DMS153 treated with DMSO at 0.1 percent for 48 hours (cell line): ENCODE results near the gene UBE2QL1.
"Not testable (repeated sequence)": the region's sequence is repeated elsewhere in the genome, so short reads cannot be mapped to it uniquely, and the experiment has no call there.

Source experiments
- DNase-seq: peaks from one replicate; lab custom pipeline; 2025; ENCODE audit not compliant: unreplicated experiment; lab: John Stamatoyannopoulos, UW

The UBE2QL1 gene

DNA sequence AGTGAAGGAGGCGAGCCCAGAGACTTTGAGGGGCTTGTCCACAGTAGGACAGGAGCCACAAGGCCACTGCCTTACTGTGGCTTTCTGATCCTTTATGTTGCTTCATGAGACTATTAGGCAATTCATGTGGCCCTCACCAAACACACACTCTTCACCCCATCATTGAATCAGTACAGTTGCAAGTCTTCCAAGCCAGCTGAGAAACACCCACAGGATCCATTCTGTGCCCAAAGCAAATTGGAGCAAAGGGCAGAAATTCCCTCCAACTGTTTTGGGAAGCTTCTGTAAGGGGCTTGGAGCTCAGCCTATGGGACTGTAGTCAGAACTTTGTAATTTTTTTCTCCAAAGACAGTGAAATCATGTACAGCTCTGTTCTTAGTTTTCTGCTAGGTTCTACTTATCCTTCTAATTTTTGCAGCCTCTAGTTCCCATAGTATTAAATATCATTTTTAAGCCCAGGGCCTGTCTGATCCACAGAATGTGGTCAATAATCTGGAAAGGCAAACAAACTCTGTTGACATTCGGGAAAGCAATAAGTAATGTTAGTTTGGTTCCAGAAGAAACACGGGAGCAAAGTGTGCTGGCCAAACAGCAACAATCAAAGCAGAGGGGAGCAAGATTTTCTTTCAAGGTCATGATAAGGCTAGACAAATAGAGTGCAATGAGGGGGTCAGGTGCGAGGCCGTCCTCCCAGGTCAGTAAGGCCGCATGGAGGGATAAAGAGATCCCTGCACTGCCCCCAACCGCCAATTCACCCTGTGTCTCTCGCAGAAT is 47.0 kb downstream of the UBE2QL1 start:
- DNase-seq: no peak

GRCh38 chr5:6496207-6496584 is 47.5 kb downstream of the UBE2QL1 start:
- DNase-seq: no peak

DNA sequence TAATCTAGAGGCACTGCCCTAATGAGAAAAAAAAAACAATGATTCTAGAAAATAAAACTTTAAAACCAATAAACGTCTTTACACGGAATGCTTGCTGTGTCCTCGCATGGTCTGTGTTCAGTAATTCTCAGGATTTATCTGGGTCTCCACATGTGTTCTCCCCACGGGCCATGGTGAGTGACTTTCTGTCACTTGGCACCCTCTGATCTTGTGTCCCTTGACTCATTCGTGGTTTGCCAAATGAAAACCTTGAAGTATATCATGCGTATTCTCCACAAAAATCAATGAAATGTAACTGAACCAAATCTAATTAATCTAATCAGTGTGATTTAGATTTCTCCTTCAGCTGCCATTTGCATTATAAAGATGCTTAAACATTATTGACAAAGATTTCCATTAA is 48.0 kb downstream of the UBE2QL1 start:
- DNase-seq: no peak

DNA sequence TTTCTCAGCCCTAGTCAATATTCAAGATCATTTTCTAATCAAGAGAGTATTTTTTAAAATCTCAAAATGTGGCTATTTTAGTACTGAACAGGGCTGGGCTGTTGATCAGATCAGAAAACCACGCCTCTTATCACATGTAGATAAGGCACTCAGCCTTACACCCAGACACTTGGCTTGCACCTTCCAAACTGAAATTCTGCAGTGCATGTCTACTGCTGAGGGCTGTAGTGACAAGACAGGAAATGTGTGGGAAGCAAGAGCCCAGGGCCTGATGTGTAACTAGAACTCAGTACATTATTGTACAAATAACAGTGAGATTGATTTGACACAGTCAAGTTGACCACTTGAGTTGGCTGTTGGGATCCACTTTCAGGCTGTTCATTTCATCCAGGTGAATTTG is 48.6 kb downstream of the UBE2QL1 start:
- DNase-seq: no peak

GRCh38 chr5:6498968-6499367 is 50.3 kb downstream of the UBE2QL1 start:
- no peak for DNase-seq

- no peak for DNase-seq
Observed at GRCh38 chr5:6501701-6502100, 53.0 kb downstream of the UBE2QL1 start.

- DNase-seq: no peak
Observed at GRCh38 chr5:6502421-6502820, 53.8 kb downstream of the UBE2QL1 start.

GRCh38 chr5:6503342-6503741 is 54.7 kb downstream of the UBE2QL1 start:
- DNase-seq: no peak

DNA sequence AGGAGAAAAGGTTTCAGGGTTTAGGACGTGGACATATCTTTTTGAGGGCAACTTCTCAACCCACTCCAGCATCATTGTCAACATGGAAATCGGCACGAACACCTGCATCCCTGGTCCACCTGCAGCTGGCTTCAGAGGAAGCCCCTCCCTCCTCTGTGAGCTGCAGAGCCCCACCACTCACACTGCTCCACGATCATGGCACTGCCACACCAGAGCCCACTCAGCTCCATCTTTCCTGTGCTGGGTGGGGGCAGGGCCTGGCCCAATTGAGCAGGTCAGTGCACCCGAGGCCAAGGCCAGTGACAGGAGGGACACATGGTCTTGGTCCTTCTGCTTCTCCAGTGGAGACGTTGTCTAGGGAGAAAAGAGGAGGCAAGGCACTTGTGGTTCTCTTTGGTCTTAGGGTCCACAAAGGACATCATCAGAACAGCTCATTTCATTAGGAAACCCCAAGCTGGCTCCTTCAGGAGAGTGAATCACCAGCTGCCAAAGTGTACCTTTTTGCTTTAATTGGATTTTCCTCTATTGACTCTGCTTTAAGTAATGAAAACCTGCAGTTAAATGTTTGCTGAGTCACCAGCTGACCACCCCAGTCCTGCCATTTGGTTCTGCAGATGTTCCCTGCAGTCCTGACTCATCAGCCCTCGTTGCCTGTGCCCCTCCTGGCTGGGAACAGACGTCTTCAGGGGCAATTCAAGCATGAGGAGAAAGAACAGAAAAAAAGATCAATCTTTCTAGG is 56.2 kb downstream of the UBE2QL1 start:
- DNase-seq: no peak

DNA sequence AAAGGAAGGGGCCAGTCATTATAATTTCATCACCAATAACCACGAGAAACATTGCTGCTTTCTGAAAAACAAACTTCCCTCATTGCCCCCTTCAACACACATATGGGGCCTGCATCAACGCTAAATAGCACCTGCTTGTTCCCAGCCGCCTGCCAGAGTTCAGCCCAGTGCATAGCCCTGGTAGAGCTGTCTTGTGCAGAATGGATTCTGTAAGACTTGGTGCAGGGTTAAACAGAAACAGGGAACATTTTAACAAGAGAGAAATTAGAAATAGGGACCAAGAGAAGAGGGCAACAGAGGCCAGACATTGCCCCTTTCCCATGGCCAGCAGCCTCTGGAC is 56.7 kb downstream of the UBE2QL1 start:
- no peak for DNase-seq

- DNase-seq: no peak
Observed at GRCh38 chr5:6505783-6506557, 57.3 kb downstream of the UBE2QL1 start.

DNA sequence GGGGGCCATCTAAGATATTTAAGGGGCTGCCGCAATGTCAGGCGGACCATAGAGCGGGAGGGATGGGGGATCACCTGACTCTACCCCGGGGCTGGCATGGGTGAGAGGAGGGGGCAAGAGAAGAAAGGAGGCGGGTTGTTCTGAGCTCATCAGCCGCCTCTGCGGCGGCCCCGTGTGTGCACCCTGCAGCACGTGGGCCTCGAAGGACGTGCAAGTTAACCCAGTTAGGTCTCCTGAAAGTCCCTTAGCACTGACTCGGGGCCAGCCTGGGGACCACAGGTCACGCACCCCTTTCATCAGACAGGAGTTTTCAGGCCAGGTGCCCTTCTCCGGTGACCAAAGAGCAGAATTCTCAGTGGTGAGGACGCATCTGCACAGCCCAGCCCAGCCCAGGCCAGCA is 58.0 kb downstream of the UBE2QL1 start:
- DNase-seq: no peak

DNA sequence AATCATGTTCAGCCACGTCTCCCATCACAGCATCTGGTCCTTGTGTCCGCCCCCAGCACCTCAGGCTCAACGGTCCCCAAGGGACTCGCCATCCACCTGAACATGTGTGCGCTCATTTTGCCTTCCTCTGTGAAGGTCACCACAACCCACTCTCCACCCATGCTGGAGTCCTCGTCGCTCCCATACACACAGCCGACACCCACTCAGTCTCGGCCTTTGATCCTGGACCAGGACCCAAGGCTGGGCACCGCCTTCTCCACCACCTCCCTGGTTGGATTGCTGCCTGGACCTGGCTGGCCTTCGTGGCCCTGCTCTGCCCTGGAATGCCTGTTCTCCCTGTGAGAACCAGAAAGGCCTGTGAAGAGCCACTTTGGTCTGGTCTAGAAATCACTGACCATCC is 60.3 kb downstream of the UBE2QL1 start:
- DNase-seq: no peak

DNA sequence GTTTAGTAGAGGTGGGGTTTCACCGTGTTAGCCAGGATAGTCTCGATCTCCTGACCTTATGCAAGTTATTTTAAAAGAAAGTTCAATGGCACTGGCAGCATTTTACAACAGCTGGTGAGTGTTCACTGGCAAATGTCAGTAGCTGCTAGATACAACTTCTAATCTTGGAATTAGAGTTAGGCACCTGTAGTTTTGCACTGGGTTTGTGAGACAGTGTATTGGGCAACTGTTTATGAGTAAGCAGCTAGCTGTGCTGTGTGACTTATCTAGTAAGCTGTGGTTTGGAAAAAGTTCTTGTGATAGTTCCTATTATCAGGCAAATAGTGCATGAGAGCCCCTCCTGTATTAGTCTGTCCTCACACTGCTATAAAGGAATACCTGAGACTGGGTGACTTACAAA is 61.5 kb downstream of the UBE2QL1 start:
- DNase-seq: no peak

GRCh38 chr5:6510973-6511372 is 62.3 kb downstream of the UBE2QL1 start:
- DNase-seq: no peak

DNA sequence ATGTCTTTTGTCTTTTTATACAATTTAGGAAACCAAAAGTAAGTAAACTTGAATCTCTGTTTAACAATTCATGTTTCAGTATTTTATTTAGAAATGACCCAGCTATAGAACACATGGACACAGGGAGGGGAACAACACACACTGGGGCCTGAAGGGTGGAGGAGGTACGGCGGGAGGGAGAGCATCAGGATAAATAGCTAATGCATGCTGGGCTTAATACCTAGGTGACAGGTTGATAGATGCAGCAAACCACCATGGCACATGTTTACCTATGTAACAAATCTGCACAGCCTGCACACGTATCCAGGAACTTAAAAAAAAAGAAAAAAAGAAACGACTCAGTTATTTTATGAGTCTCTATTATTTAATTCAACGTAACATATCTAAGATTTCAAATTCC is 67.2 kb downstream of the UBE2QL1 start:
- not testable (repeated sequence) for DNase-seq

DNA sequence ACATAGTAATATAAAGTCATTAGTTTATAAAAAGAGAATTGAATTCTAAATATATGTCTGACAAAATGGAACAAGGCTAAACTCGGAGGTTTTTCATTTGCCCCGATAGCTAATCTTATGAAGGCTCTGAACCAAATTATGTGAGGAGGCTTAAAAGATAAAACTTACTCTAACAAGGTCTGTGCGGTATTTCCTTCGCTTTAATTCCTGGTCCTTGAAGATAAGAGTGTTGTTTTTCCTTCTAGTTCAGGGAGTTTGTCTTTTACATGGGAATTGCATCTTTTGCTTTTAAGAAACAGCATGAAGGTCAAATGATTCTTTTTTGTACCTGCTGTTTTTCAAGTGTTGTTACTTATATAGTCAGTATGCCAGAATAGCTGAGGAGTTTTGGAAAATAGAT is 68.2 kb downstream of the UBE2QL1 start:
- no peak for DNase-seq

- DNase-seq: no peak
Observed at GRCh38 chr5:6517510-6517909, 68.9 kb downstream of the UBE2QL1 start.

- no peak for DNase-seq
Observed at GRCh38 chr5:6518298-6519057, 69.8 kb downstream of the UBE2QL1 start.

DNA sequence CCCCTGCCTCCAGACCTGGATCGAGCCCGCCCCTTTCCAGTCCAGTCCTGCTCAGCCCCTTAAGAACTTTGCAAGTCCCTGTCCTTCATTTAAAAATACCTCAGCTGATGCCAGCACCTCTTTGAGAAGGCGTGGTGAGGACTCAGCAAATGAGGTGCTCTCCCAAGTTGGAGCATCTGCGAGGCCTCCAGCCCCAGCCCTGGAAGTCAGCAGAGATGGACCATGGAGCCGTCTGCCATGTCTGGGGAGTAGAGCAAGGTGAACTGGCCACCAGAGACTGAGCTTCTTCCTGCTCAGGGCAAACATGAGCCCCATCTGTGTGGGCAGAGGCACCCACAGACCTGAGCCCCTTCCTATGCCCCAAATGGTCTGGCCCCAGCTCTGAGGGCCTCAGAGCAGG is 71.5 kb downstream of the UBE2QL1 start:
- no peak for DNase-seq

DNA sequence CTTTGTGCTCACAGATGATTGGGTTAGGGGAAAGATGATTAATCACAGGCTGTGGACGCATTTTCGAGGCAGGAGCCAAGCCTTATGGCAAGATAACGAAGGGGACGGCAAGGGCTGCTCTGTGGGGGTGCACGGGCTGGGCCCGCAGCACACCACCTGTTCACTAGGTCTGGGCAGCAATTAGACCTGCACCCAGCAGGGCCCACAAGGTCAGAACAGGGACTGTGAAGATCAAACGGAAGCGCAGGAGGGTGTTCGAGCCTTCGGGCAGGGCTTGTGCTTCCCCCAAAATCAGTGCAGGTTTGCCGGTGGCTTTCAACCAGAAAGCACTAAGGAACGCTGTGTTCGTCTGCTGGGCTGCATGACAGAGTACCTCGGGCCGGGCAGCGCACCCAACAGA is 73.7 kb downstream of the UBE2QL1 start:
- DNase-seq: no peak
